Measurements from ENCODE around the gene RDH16. TPM values are rescaled to one million over a fixed set of nuclear protein-coding genes. Genes with fewer than 3 reads are reported as not detected.

RDH16 gene
- total and polyA plus RNA-seq, 2 experiments from 2014 or later: 0.52 to 0.66 TPM

GRCh38 chr12:56990648-56991318 lies 33.4 kb upstream of the RDH16 start:
- Mint-ChIP-seq H3K27ac (no peak overlapping the region), H3K36me3 (ENCODE audit: low read depth) (peaks cover under 1% of the 10 kb centered on the region; the same call in 1 of the 3 replicates), H3K27me3 (ENCODE audit: insufficient read depth, low read depth, poor library complexity) (peaks cover 8% of the 10 kb centered on the region), H3K4me1 (peaks cover 18% of the 10 kb centered on the region), H3K4me3 (no peak overlapping the region), H3K9me3 (no peaks in the 10 kb centered on the region)
- no peak for ATAC-seq
- no peaks in the 10 kb centered on the region for H3K36me3 ChIP-seq (ENCODE audit: insufficient read depth)
- H3K4me2 ChIP-seq: no peak overlapping the region
- peaks cover 10% of the 10 kb centered on the region for H3K4me1 ChIP-seq (ENCODE audit: insufficient read depth)
- no peaks in the 10 kb centered on the region for H3K27me3 ChIP-seq (ENCODE audit: insufficient read depth)
- H3F3A ChIP-seq (replicated peaks; ENCODE audit: low read depth): no peaks in the 10 kb centered on the region
- H3K79me2 ChIP-seq (replicated peaks; ENCODE audit: insufficient read depth): no peaks in the 10 kb centered on the region
- no peaks in the 10 kb centered on the region for H3K9me2 ChIP-seq (ENCODE audit: insufficient read depth)
- TF ChIP-seq, protein P1, sequence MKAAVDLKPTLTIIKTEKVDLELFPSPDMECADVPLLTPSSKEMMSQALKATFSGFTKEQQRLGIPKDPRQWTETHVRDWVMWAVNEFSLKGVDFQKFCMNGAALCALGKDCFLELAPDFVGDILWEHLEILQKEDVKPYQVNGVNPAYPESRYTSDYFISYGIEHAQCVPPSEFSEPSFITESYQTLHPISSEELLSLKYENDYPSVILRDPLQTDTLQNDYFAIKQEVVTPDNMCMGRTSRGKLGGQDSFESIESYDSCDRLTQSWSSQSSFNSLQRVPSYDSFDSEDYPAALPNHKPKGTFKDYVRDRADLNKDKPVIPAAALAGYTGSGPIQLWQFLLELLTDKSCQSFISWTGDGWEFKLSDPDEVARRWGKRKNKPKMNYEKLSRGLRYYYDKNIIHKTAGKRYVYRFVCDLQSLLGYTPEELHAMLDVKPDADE (IDR thresholded peaks at IDR 0.05): no peak
- TF ChIP-seq ZNF114 (CRISPR knock-in tag; IDR thresholded peaks at IDR 0.05) (no peak), JUNB (IDR thresholded peaks at IDR 0.05; ENCODE audit: unreplicated experiment) (no peak), EZH2 (IDR thresholded peaks at IDR 0.05; ENCODE audit: low read depth, unreplicated experiment) (no peak), EZH2phosphoT487 (IDR thresholded peaks at IDR 0.05; ENCODE audit: unreplicated experiment) (no peak), STAT1 (IDR thresholded peaks at IDR 0.05; ENCODE audit: unreplicated experiment) (no peak), CTCF (conservative IDR thresholded peaks at IDR 0.05; ENCODE audit: low read depth in 2 of 2) (no peak), NANOG (IDR thresholded peaks at IDR 0.05; ENCODE audit: borderline replicate concordance) (no peak), ZNF462 (CRISPR knock-in tag; IDR thresholded peaks at IDR 0.05) (no peak), POLR2AphosphoS5 (IDR thresholded peaks at IDR 0.05; ENCODE audit: low read depth) (no peak), CREB1 (CRISPR knock-in tag; IDR thresholded peaks at IDR 0.05; ENCODE audit: low read depth) (no peak), ZNF331 (CRISPR knock-in tag; IDR thresholded peaks at IDR 0.05; ENCODE audit: low read depth) (no peak)
- TF ChIP-seq, protein P2, sequence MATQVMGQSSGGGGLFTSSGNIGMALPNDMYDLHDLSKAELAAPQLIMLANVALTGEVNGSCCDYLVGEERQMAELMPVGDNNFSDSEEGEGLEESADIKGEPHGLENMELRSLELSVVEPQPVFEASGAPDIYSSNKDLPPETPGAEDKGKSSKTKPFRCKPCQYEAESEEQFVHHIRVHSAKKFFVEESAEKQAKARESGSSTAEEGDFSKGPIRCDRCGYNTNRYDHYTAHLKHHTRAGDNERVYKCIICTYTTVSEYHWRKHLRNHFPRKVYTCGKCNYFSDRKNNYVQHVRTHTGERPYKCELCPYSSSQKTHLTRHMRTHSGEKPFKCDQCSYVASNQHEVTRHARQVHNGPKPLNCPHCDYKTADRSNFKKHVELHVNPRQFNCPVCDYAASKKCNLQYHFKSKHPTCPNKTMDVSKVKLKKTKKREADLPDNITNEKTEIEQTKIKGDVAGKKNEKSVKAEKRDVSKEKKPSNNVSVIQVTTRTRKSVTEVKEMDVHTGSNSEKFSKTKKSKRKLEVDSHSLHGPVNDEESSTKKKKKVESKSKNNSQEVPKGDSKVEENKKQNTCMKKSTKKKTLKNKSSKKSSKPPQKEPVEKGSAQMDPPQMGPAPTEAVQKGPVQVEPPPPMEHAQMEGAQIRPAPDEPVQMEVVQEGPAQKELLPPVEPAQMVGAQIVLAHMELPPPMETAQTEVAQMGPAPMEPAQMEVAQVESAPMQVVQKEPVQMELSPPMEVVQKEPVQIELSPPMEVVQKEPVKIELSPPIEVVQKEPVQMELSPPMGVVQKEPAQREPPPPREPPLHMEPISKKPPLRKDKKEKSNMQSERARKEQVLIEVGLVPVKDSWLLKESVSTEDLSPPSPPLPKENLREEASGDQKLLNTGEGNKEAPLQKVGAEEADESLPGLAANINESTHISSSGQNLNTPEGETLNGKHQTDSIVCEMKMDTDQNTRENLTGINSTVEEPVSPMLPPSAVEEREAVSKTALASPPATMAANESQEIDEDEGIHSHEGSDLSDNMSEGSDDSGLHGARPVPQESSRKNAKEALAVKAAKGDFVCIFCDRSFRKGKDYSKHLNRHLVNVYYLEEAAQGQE (IDR thresholded peaks at IDR 0.05; ENCODE audit: unreplicated experiment): no peak
- H2AFZ ChIP-seq: no peak overlapping the region
- no peaks in the 10 kb centered on the region for H4K20me1 ChIP-seq (replicated peaks; ENCODE audit: insufficient read depth)
- no peak overlapping the region for H3K4me3 ChIP-seq
- H3K27ac ChIP-seq (ENCODE audit: low read depth): no peak overlapping the region
- no peak for DNase-seq (ENCODE audit: low spot score)

Data from GM23338 (cell line).